Mesendoderm (in vitro differentiated cells): Measurements from ENCODE around the gene ZFC3H1.
A peak's percentile ranks its signal among the peaks of the same experiment; 100 is the strongest.

Experiments used
- DNase-seq: peaks from one replicate; pipeline ENCODE4 v3.0.0; 2013
- H2AK5ac ChIP-seq: 2 replicates; pipeline ENCODE4 v1.6.1; 2013; ENCODE audit warnings: low read length, inconsistent platforms
- H2BK120ac ChIP-seq: 2 replicates; pipeline ENCODE4 v1.6.1; 2013; ENCODE audit warnings: low read depth, mild to moderate bottlenecking, low read length, moderate library complexity, mixed read lengths
- H2BK15ac ChIP-seq: replicated peaks from 2 replicates; pipeline ENCODE4 v1.6.1; 2013; ENCODE audit warnings: low read depth, mild to moderate bottlenecking, moderate library complexity
- H2BK5ac ChIP-seq: 2 replicates; pipeline ENCODE4 v1.6.1; 2013; ENCODE audit warnings: low read length, inconsistent platforms
- H3K18ac ChIP-seq: 2 replicates; pipeline ENCODE4 v1.6.1; 2013; ENCODE audit warnings: mild to moderate bottlenecking, low read length, mixed read lengths
- H3K23ac ChIP-seq: one replicate; pipeline ENCODE4 v1.6.1; 2013; ENCODE audit warnings: low read length
- H3K27ac ChIP-seq: 2 replicates; pipeline ENCODE4 v1.5.1; 2013; ENCODE audit warnings: low read depth, mild to moderate bottlenecking, inconsistent platforms, low read length, moderate library complexity
- H3K27me3 ChIP-seq: 2 replicates; pipeline ENCODE4 v1.6.1; 2013; ENCODE audit warnings: low read length, control low read depth, mild to moderate bottlenecking, inconsistent platforms; ENCODE audit not compliant: insufficient read depth, poor library complexity
- H3K36me3 ChIP-seq: 2 replicates; pipeline ENCODE4 v1.6.1; 2013; ENCODE audit warnings: low read length, inconsistent platforms; ENCODE audit not compliant: control insufficient read depth, insufficient read depth
- H3K4ac ChIP-seq: one replicate; pipeline ENCODE4 v1.6.1; 2013; ENCODE audit warnings: low read depth, mild to moderate bottlenecking, low read length, moderate library complexity
- H3K4me1 ChIP-seq: 2 replicates; pipeline ENCODE4 v1.6.1; 2013; ENCODE audit warnings: low read depth, low read length, inconsistent platforms; ENCODE audit not compliant: control insufficient read depth
- H3K4me2 ChIP-seq: 2 replicates; pipeline ENCODE4 v1.6.1; 2013; ENCODE audit warnings: low read length
- H3K4me3 ChIP-seq: 2 replicates; pipeline ENCODE4 v1.5.1; 2013; ENCODE audit warnings: mild to moderate bottlenecking, low read length
- H3K56ac ChIP-seq: one replicate; pipeline ENCODE4 v1.6.1; 2013; ENCODE audit warnings: low read length
- H3K79me1 ChIP-seq: 2 replicates; pipeline ENCODE4 v1.6.1; 2013; ENCODE audit warnings: low read length, inconsistent platforms
- H3K79me2 ChIP-seq: 2 replicates; pipeline ENCODE4 v1.6.1; 2013; ENCODE audit warnings: mild to moderate bottlenecking, low read length; ENCODE audit not compliant: control insufficient read depth, insufficient read depth
- H3K9ac ChIP-seq: 2 replicates; pipeline ENCODE4 v1.6.1; 2013; ENCODE audit warnings: low read length, inconsistent platforms
- H4K5ac ChIP-seq: one replicate; pipeline ENCODE4 v1.6.1; 2013; ENCODE audit warnings: low read length
- H4K8ac ChIP-seq: one replicate; pipeline ENCODE4 v1.6.1; 2013; ENCODE audit warnings: low read depth, mild to moderate bottlenecking, control low read depth, low read length, moderate library complexity
- WGBS: extraction: QIAGEN DNeasy Blood & Tissue Kit; methylation state at CpG from one replicate; pipeline ENCODE4 v1.1.7; 2013; ENCODE audit warnings: low lambda C conversion rate, missing lambda C conversion rate; ENCODE audit not compliant: insufficient coverage; ENCODE audit errors: extremely low coverage; 5-methylcytosine and 5-hydroxymethylcytosine counted together

ZFC3H1 gene

GRCh38 chr12:71685914-71686657 is 22.4 kb upstream of the ZFC3H1 start, which contains the start of gene TMEM19:
TSS of gene TMEM19 (plus strand) at chr12:71686082. CDS start at chr12:71686681, 599 bp downstream.
- Histone ChIP-seq H3K18ac (peak within 1 kb of the TSS; percentile 98), H4K8ac (no peak within 1 kb of the TSS), H3K27me3 (no peaks in the 10 kb centered on the region), H3K4me2 (peak within 1 kb of the TSS; percentile 53), H3K4me3 (peak within 1 kb of the TSS; percentile 61), H3K27ac (peak within 1 kb of the TSS; percentile 96), H2AK5ac (no peak within 1 kb of the TSS), H3K36me3 (no peaks in the 10 kb centered on the region), H3K23ac (no peak within 1 kb of the TSS), H4K5ac (no peak within 1 kb of the TSS), H3K56ac (peak within 1 kb of the TSS; percentile 96), H3K79me1 (no peaks in the 10 kb centered on the region), H2BK15ac (no peak within 1 kb of the TSS), H3K4me1 (no peaks in the 10 kb centered on the region), H2BK5ac (peak within 1 kb of the TSS; percentile 83), H3K4ac (no peak within 1 kb of the TSS), H2BK120ac (no peak within 1 kb of the TSS), H3K79me2 (no peaks in the 10 kb centered on the region), H3K9ac (peak within 1 kb of the TSS; percentile 89)
- WGBS, result no CpG with 5 or more reads among the region's 63 CpGs
- DNase-seq, result peak; percentile 91

GRCh38 chr12:71685312-71685906 is 21.8 kb upstream of the ZFC3H1 start:
- no peak overlapping the region for H3K4me3 ChIP-seq
- H2BK15ac ChIP-seq, result no peak overlapping the region
- no peak overlapping the region for H4K8ac ChIP-seq
- H3K79me2 ChIP-seq, result no peaks in the 10 kb centered on the region
- no peak overlapping the region for H2BK5ac ChIP-seq
- H3K79me1 ChIP-seq, result no peaks in the 10 kb centered on the region
- peak overlapping the region; percentile 53 for H3K4me2 ChIP-seq
- H3K9ac ChIP-seq, result peak overlapping the region; percentile 89
- H2BK120ac ChIP-seq, result no peak overlapping the region
- DNase-seq, result no peak
- H3K18ac ChIP-seq, result no peak overlapping the region
- peak overlapping the region; percentile 96 for H3K56ac ChIP-seq
- no peaks in the 10 kb centered on the region for H3K36me3 ChIP-seq
- H3K23ac ChIP-seq, result no peak overlapping the region
- H3K4ac ChIP-seq, result no peak overlapping the region
- no peaks in the 10 kb centered on the region for H3K4me1 ChIP-seq
- no peak overlapping the region for H4K5ac ChIP-seq
- no peaks in the 10 kb centered on the region for H3K27me3 ChIP-seq
- no CpG with 5 or more reads among the region's 19 CpGs for WGBS
- no peak overlapping the region for H3K27ac ChIP-seq
- no peak overlapping the region for H2AK5ac ChIP-seq

GRCh38 chr12:71684081-71684480 is 20.4 kb upstream of the ZFC3H1 start:
- Histone ChIP-seq H3K27ac (no peak overlapping the region), H4K8ac (no peak overlapping the region), H3K23ac (no peak overlapping the region), H2BK120ac (no peak overlapping the region), H3K36me3 (no peaks in the 10 kb centered on the region), H2BK15ac (no peak overlapping the region), H3K79me1 (no peaks in the 10 kb centered on the region), H2BK5ac (no peak overlapping the region), H3K9ac (no peak overlapping the region), H3K4me1 (no peaks in the 10 kb centered on the region), H4K5ac (no peak overlapping the region), H3K4me2 (no peak overlapping the region), H3K79me2 (no peaks in the 10 kb centered on the region), H3K4ac (no peak overlapping the region), H3K4me3 (no peak overlapping the region), H3K27me3 (no peaks in the 10 kb centered on the region), H3K56ac (no peak overlapping the region), H2AK5ac (no peak overlapping the region), H3K18ac (no peak overlapping the region)
- peak; percentile 16 for DNase-seq
- no CpG with 5 or more reads among the region's 5 CpGs for WGBS

GRCh38 chr12:71683633-71684032 is 20.0 kb upstream of the ZFC3H1 start:
- DNase-seq, result no peak
- H2BK5ac ChIP-seq, result no peak overlapping the region

GRCh38 chr12:71682466-71682865 is 18.8 kb upstream of the ZFC3H1 start:
- no peak overlapping the region for H3K23ac ChIP-seq
- H2BK15ac ChIP-seq, result no peak overlapping the region
- H3K79me1 ChIP-seq, result no peaks in the 10 kb centered on the region
- H3K79me2 ChIP-seq, result no peaks in the 10 kb centered on the region
- H3K4me3 ChIP-seq, result no peak overlapping the region
- no peak overlapping the region for H2BK5ac ChIP-seq
- no peaks in the 10 kb centered on the region for H3K4me1 ChIP-seq
- no peak overlapping the region for H3K56ac ChIP-seq
- no peaks in the 10 kb centered on the region for H3K36me3 ChIP-seq
- H3K18ac ChIP-seq, result no peak overlapping the region
- no CpG with 5 or more reads among the region's 1 CpG for WGBS
- no peak overlapping the region for H3K27ac ChIP-seq
- H2BK120ac ChIP-seq, result no peak overlapping the region
- H3K27me3 ChIP-seq, result no peaks in the 10 kb centered on the region
- H3K4ac ChIP-seq, result no peak overlapping the region
- no peak overlapping the region for H2AK5ac ChIP-seq
- no peak overlapping the region for H3K9ac ChIP-seq
- no peak overlapping the region for H3K4me2 ChIP-seq
- H4K8ac ChIP-seq, result no peak overlapping the region
- H4K5ac ChIP-seq, result no peak overlapping the region
- no peak for DNase-seq

More at GRCh38 chr12:71683633-71684032, 20.0 kb upstream of the ZFC3H1 start:
- Histone ChIP-seq H3K4me1 (no peaks in the 10 kb centered on the region), H3K18ac (no peak overlapping the region), H3K4me2 (no peak overlapping the region), H3K56ac (no peak overlapping the region), H2BK15ac (no peak overlapping the region), H3K27ac (no peak overlapping the region), H3K23ac (no peak overlapping the region), H3K79me2 (no peaks in the 10 kb centered on the region), H3K4ac (no peak overlapping the region), H2AK5ac (no peak overlapping the region), H4K8ac (no peak overlapping the region), H3K27me3 (no peaks in the 10 kb centered on the region), H4K5ac (no peak overlapping the region), H3K36me3 (no peaks in the 10 kb centered on the region), H2BK120ac (no peak overlapping the region), H3K4me3 (no peak overlapping the region), H3K9ac (no peak overlapping the region), H3K79me1 (no peaks in the 10 kb centered on the region)
- no CpG with 5 or more reads among the region's 5 CpGs for WGBS
